Measurements from ENCODE around the gene VCAN.

GRCh38 chr5:83562791-83563557 is 91.4 kb downstream of the VCAN start:
- TF ChIP-seq CTCF (IDR thresholded peaks at IDR 0.05 in 8 of 11, conservative IDR thresholded peaks at IDR 0.05 in 3 of 11) (no peak), POLR2AphosphoS5 (IDR thresholded peaks at IDR 0.05) (no peak)

Data from spleen (tissue), 7 donors.